ENCODE results near the gene GCDH.
"Not testable (repeated sequence)": the region's sequence is repeated elsewhere in the genome, so short reads cannot be mapped to it uniquely, and the experiment has no call there.

The GCDH gene

DNA sequence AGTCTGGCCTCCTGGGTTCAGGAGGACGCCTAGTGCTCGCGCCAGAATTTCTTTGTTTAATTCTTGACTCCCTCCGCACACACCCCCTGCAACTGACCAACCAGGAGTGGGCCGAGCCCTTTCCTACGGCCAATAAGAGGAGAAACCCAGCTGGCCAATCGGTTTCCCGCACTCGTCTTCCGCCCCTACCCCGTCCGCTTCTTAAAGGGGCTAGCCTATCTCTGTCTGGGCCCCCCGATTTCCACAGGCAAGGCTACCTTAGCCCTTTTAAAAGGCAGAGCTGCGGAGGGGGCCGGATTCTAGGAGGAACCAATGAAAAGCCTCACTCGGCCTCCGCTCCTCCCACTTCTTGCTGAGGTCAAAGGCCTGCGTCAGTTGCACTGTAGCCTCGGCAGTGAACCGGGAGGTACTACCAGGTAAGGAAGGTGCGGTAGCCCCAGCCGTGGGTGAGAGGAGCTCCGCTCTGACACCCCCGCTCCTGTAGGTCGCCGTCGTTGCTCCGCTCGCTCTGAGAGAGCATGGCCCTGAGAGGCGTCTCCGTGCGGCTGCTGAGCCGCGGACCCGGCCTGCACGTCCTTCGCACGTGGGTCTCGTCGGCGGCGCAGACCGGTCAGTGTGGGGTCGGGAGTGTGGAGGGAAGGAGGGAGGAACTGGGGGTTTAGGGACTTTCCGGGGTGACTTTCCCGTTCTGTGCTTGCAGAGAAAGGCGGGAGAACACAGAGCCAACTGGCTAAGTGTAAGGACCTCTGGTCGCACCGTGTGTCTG lies at the start of gene GCDH:
Gene GCDH (plus strand): TSS at position 374 of the 766 bp plus-strand sequence. CDS start 145 bp downstream, at position 519.
- peak; percentile 92 to 97 (median 95) for DNase-seq (ENCODE audit: low read depth in 3 of 3)

DNA sequence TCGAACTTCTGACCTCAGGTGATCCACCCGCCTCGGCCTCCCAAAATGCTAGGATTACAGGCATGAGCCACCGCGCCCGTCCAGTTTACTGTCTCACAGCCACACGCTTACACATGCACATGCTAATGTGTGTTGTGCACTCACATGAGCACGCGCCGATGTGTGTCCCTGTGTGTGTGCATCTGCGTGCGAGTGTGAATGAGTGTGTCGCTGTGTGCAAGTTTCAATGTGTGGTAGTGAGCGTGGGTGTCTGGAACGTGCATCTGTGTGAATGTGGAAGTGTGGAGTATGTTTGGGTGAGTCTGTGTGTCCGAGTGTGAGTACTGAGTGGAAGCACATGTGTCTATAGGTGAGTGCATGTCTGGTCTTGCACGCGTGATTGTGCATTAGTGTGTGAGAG lies 48.4 kb upstream of the GCDH start:
- no peak for DNase-seq (ENCODE audit: low read depth in 3 of 3)

DNA sequence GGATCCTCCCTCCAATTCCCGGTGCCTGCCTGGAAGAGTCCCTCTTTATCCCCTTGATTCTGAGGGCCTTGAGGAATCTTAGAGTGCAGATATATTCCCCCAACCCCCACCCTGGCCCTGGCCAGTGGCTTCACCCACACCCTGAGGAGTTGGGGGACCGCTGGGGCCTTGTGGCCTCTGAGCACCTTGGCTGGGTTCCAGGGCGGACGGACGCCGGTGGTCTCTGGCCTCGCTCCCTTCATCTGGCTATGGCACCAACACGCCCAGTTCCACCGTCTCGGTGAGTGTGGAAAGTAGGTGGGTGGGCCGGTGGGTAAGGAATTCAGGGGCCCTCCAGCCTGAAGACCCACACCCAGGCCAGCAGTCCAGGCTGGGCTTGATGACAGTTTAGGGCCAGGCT lies 47.6 kb upstream of the GCDH start:
- DNase-seq (ENCODE audit: low read depth in 3 of 3): no peak

DNA sequence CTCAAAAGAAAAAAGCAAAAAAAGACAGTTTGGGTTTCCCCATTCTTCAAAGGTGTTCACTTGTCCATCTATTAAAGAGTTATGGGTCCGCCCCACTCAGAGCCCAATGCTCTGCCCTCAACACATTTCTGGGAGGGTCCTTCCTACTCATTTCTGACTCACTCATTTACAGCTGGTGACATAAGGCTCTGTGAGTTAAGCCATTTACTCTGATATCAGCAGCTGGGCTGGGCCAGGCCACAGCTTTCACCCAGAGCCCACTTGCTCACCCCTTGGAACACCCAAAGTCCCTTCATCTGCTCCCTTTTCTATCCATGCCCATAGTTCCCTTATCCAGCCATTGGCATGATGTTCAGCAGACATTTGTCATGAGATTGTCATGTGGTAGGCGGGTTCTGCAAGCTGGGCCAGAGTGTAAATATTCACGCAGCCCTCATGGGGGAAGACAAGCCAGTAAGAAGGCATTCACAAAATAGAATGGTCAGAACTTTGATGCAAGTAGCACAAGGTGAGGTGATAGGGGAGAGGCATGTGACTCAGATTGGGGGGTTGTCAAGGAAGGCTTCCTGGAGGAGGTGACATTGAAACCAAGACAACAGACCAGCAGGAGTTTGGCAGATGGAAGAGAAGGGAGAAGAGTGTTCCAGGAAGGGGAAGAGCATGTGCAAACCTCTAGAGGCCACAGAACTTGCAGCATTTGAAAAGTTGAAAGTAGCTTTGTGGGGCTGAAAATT lies 46.8 kb upstream of the GCDH start:
- DNase-seq (ENCODE audit: low read depth in 3 of 3): no peak

DNA sequence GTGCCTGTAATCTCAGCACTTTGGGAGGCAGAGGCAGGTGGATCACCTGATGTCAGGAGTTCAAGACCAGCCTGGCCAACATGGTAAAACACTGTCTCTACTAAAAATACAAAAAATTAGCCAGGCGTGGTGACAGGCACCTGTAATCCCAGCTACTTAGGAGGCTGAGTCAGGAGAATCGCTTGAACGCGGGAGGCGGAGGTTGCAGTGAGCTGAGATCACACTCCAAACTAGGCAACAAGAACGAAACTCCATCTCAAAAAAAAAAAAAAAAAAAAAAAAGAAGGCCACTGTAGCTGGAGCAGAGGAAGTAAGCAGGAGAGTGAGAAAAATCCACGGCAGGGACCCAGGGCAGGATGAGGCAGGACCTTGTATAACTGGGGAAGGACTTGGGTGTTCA lies 44.3 kb upstream of the GCDH start:
- not testable (repeated sequence) for DNase-seq (ENCODE audit: low read depth in 3 of 3)

DNA sequence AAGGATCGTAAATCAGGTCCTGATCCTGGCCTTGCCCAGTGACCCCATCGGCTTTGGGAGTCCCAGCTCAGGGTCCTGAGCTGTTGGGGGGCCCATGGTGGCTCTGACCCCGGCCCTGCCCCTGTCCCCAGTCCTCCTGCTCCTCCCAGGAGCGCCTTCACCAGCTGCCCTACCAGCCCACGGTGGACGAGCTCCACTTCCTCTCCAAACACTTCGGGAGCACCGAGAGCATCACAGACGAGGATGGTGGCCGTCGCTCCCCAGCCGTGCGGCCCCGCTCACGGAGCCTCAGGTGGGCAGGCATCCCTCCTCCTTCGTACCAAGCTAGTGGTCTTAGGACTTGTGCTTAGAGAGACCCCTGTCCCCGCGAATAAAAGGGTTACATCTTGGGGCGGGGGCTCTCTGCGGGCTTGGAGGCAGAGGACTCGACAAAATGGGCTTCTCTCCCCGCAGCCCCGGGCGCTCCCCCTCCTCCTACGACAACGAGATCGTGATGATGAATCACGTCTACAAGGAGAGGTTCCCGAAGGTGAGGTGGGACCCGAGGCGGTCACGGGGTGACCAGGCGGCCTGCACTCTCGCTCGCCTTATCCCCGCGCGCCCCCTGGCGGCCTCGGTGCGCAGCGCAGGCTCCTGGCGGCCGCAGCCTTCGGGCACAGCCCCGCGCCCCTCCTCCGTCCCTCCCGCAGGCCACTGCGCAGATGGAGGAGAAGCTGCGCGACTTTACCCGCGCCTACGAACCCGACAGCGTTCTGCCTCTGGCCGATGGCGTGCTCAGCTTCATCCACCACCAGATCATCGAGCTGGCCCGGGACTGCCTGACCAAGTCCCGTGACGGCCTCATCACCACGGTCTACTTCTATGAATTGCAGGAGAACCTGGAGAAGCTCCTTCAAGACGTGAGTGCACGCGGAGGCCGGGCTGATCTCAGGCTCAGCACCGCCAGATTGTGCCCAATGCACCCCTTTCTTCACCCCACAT lies 43.5 kb upstream of the GCDH start:
- peak; percentile 68 to 88 (median 77) for DNase-seq (ENCODE audit: low read depth in 3 of 3)

DNA sequence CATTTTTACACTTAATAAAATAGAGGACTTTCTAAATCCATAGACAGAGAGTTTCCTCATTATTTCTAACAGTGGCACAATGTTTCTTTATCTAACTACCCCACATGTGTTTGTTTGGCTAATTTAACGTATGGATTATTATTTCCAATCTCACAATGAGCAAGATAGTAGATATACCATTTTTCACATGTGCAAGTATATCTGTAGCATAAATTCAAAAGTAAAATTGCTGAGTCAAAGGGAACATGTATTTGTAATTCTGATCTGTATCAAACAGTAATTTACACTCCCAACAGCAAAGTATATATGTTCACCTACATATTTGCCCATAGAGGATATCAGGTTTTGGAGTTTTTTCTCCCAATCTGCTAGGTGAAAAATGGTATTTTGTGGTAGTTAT lies 34.3 kb upstream of the GCDH start:
- DNase-seq (ENCODE audit: low read depth in 3 of 3): no peak

DNA sequence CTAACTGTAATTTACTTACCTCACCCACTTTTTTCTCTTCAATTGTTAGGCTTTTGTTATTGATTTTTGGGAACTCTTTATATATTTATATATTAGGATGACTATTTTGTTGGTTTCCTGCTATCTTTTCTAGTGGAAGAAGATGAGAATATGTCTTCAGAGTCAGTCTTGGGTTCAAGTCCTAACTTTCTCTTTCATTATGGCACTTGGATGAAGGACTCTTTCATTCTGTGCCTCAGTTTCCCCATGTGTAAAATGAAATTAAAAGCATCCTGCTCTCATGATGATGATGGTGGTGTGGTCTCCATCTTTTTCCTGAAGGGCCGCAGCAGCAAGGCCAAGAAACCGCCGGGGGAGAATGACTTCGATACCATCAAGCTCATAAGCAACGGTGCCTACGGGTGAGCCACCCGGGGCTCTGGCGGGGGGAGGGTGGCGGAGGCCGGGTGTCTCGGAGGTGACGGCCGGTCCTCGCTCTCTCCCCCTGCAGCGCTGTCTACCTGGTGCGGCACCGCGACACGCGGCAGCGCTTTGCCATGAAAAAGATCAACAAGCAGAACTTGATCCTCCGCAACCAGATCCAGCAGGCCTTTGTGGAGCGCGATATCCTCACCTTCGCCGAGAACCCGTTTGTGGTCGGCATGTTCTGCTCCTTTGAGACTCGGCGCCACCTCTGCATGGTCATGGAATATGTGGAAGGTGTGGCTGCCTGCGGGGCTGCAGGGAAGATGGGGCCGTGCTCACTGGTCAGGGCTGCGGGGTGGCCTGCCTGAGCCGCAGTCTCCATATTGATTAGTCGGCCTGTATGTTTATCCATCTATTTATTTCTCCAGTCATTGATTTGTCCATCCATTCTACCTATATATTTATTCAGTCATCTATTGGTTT lies 32.7 kb upstream of the GCDH start:
- DNase-seq (ENCODE audit: low read depth in 3 of 3): no peak

DNA sequence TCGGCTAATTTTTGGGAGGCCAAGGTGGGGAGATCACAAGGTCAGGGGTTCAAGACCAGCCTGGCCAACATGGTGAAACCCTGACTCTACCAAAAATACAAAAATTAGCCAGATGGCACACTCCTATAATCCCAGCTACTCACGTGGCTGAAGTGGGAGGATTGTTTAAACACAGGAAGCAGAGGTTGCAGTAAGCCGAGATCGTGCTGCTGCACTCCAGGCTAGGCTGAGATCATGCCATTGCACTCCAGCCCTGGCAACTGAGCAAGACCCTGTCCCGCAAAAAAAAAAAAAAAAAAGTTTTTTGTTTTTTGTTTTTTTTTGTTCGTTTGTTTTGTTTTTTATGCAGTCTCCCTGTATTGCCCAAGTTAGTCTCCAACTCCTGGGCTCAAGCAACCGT lies 31.4 kb upstream of the GCDH start:
- DNase-seq (ENCODE audit: low read depth in 3 of 3): no peak

DNA sequence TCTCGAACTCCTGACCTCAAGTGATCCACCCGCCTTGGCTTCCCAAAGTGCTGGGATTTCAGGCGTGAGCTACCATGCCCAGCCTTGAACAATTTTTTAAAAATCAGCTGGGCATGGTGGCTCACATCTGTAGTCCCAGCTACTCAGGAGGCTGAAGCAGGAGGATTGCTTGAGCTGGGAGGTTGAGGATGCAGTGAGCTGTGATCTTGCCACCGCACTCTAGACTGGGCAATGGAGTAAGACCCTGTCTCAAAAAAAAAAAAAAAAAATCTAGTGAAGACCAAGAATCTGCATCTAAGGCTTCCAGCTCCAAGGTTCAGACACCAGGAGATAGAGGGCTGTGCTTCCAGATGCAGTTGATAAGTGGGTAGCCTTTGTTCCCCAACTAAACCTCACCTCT lies 26.8 kb upstream of the GCDH start:
- no peak for DNase-seq (ENCODE audit: low read depth in 3 of 3)

DNA sequence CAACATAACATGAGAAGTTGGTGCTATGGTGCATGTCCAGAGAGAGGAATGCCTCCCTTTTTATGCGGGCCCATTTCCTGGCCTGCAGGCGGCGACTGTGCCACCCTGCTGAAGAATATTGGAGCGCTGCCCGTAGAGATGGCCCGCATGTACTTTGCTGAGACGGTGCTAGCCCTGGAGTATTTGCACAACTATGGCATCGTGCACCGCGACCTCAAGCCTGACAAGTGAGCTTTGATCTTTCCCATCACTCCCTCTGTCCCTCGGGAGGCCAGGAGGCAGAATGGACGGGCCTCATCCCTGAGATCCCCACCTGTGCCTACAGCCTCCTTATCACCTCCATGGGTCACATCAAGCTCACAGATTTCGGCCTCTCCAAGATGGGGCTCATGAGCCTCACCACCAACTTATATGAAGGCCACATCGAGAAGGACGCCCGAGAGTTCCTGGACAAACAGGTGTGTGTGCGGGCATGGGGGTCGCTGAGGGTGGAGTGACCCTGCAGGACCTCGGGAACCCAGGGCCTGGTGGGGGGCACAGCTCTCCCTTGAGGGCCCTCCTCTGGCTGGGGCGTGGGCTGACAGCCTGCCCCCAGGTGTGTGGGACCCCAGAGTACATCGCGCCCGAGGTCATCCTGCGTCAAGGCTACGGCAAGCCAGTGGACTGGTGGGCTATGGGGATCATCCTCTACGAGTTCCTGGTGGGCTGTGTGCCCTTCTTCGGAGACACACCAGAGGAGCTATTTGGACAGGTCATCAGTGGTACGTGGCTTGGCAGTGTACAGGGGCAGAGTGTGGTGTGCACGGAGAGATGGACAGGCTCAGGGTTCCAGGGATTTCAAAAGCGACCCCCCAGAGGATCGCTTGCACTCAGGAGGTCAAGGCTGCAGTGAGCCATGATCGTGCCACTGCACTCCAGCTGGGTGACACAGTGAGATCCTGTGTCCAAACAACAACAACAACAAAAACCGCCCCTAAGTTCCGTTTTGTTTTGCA lies 25.9 kb upstream of the GCDH start:
- no peak for DNase-seq (ENCODE audit: low read depth in 3 of 3)

DNA sequence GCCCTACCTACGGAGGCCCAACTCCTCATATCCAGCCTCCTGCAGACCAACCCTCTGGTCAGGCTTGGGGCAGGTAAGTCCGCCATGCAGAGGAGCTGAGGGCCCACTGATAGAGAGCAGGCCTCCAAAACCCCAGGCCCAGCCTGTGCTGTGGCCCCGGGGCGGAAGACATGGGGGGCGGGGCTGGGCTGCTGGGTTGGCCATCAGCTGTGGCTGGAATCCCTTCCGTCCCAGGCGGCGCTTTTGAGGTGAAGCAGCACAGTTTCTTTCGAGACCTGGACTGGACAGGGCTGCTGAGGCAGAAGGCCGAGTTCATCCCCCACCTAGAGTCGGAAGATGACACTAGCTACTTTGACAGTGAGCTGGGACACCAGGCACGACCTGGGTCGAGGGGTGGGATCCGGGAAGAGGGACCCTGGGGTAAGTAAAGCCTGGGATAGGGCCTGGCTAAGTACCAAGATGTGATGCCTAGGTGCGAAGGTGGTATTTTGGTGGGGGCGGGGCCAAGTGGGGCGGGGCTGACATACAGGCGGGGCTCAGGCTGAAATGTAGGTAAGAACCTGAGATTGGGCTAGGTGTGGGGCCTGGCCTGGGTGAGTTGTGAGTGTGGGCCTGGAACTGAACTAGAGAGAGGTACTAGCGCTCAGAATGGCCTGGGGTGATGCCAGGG lies 25.1 kb upstream of the GCDH start:
- no peak for DNase-seq (ENCODE audit: low read depth in 3 of 3)

DNA sequence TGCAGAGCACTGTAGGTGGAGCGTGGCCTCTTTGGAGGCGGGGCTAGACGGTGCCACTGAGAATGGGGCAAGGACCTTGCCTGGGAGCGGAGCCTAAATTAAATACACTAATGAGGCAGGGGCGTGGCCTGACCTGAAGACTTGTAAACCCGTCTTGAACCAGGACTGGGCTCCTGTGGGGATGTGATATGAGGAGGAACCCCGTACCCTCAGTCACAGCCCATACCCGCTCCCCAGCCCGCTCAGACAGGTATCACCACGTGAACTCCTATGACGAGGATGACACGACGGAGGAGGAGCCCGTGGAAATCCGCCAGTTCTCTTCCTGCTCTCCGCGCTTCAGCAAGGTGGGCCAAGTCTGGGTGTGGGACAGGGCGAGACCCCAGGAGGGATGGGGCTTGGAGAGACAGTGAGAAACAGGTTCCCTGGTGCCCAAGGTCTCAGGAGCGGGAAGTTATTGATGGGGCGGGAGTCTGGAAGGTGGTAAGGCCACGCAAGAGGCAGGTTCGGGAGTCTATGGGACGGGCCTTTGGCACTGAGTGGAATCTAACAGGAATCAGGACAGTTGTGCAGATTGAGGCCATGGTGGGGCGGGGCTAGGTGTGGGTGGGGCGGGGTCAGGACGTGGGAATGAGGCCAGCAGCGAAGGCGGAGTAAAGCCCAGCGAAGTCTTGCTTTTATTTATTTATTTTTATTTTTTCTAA lies 24.4 kb upstream of the GCDH start:
- no peak for DNase-seq (ENCODE audit: low read depth in 3 of 3)

DNA sequence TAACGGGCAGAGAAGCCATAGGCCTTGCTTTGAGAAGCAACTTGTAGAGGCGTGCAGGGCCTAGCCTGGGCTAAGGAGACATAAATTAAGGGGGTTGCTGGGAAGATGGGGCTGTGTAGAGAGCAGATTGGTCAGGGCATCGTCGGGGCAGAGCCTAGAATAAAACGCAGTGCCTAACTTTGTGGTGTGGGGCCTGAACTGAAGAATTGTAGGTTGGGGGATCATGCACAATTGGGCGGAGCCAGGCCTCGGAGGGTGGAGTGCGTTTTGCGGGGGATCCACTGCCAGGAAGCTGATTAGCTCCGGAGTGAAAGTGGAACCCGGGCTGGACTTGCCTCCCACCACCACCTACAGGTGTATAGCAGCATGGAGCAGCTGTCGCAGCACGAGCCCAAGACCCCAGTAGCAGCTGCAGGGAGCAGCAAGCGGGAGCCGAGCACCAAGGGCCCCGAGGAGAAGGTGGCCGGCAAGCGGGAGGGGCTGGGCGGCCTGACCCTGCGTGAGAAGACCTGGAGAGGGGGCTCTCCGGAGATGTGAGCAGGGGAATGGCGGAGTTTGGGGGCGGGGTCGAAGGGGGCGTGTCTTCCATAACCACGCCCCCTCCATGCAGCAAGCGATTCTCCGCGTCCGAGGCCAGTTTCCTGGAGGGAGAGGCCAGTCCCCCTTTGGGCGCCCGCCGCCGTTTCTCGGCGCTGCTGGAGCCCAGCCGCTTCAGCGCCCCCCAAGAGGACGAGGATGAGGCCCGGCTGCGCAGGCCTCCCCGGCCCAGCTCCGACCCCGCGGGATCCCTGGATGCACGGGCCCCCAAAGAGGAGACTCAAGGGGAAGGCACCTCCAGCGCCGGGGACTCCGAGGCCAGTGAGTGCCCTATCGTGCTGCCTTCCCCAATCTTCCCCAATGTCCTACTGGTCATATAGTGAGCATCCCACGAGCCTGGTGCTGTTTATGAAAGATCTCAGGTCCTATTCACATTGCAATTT lies 23.6 kb upstream of the GCDH start:
- peak in 2 of 3 experiments; percentile 47 to 71 for DNase-seq (ENCODE audit: low read depth in 3 of 3)

DNA sequence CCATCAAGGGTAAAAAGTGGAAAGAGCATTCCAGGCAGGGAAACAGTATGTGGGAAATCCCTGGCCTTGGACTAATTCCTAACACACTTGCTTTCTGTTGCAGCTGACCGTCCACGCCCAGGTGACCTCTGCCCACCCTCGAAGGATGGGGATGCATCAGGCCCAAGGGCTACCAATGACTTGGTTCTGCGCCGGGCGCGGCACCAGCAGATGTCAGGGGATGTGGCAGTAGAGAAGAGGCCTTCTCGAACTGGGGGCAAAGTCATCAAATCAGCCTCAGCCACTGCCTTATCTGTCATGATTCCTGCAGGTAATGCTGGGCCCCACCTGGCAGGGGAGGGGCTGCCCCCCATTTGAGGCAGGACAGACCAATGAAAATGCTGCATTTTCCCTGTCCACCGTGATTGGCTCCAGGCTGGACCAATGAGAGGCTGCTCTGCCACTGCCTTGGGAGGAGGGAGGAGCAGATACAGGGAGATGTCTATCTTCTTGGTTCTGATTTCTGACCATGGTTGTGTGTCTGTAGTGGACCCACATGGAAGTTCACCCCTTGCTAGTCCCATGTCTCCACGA lies 22.3 kb upstream of the GCDH start:
- no peak for DNase-seq (ENCODE audit: low read depth in 3 of 3)

DNA sequence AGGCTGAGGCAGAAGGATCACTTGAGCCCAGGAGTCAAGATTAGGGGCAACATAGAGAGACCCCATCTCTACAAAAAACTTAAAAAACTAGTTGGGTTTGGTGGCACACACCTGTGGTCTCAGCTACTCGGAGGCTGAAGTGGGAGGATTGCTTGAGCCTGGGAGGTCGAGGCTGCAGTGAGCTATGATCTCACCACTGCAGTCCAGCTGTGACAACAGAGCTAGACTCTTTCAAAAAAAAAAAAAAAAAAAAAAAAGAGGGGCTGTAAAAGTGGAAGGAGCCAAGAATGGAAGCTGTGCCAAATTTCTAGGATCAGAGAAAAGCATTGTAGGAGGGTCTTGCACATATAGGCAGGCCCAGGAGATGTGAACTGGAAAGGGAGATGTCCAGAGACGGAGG lies 19.3 kb upstream of the GCDH start:
- no peak for DNase-seq (ENCODE audit: low read depth in 3 of 3)

DNA sequence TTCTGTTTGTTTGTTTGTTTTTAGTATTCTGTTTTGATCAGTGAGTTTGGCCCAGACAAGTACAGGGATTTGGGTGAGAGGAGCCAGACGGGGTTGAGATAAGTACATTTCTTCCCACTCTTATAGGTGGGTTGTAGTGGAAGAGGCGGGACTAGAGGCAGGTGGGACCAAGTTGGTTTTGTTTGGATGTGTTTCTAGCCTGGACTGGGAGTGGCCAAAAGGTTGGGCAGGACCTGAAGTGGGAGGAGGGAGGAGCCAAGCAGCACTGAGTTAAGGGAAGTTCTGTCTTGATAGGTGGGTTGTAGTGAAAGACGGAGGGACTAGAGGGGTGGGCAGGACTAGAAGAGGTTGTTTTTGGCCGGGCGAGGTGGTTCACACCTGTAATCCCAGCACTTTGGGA lies 18.7 kb upstream of the GCDH start:
- DNase-seq (ENCODE audit: low read depth in 3 of 3): no peak

All from stimulated activated CD4-positive, alpha-beta T cell treated with anti-CD3 and anti-CD28 coated beads, TNF-alpha, amount 100 ng/mL, for 24 hours (primary cell).